H1 (cell line): ENCODE measurements around the gene JPH3. TPM values are rescaled to one million over a fixed set of nuclear protein-coding genes. Genes with fewer than 3 reads are reported as not detected.

Experiments used
- CTCF ChIA-PET: fragments of 300-600 bp; sonication (Branson Sonifier 250); formaldehyde crosslinking; loops from one replicate; lab custom pipeline; 2021; ENCODE audit not compliant: partially characterized antibody; lab: Charles Lee
- POLR2A ChIA-PET: fragments of 300-600 bp; sonication (Branson Sonifier 250); formaldehyde crosslinking; loops from one replicate; lab custom pipeline; 2021; ENCODE audit warnings: inconsistent platforms; ENCODE audit not compliant: partially characterized antibody; lab: Charles Lee
- DNase-seq, 2 experiments: peaks; one replicate each; pipeline versions ENCODE4 v3.0.0 to v3.0.0-alpha.2; 2010 to 2022; ENCODE audit warnings: low spot score in 2 of 2, low read depth in 1 of 2, mixed read lengths in 1 of 2
- FAIRE-seq: peaks from 2 replicates; lab custom pipeline; 2011; peaks lifted over from hg19 to GRCh38; lab: Jason Lieb, UNC
- H2AFZ ChIP-seq: 2 replicates; pipeline ENCODE4 v1.8.1; 2012; ENCODE audit warnings: low read length, inconsistent platforms
- H2AK5ac ChIP-seq: 2 replicates; pipeline ENCODE4 v1.6.1; 2013; ENCODE audit warnings: low read depth, low read length
- H2BK120ac ChIP-seq: replicated peaks from 2 replicates; pipeline ENCODE3; 2013; ENCODE audit warnings: low read depth, low read length, inconsistent platforms
- H2BK12ac ChIP-seq: 2 replicates; pipeline ENCODE4 v1.6.1; 2013; ENCODE audit warnings: low read depth, low read length
- H2BK15ac ChIP-seq: 2 replicates; pipeline ENCODE4 v1.6.1; 2013; ENCODE audit warnings: low read length
- H2BK20ac ChIP-seq: 2 replicates; pipeline ENCODE4 v1.6.1; 2013; ENCODE audit warnings: low read length
- H2BK5ac ChIP-seq: 2 replicates; pipeline ENCODE4 v1.6.1; 2013; ENCODE audit warnings: low read depth, low read length
- H3K14ac ChIP-seq: 2 replicates; pipeline ENCODE4 v1.6.1; 2013; ENCODE audit warnings: inconsistent platforms; ENCODE audit not compliant: insufficient read length
- H3K18ac ChIP-seq: 2 replicates; pipeline ENCODE4 v1.6.1; 2013; ENCODE audit warnings: low read length; ENCODE audit errors: extremely low read depth
- H3K23ac ChIP-seq: 2 replicates; pipeline ENCODE4 v1.6.1; 2013; ENCODE audit warnings: inconsistent platforms; ENCODE audit not compliant: insufficient read length
- H3K23me2 ChIP-seq: 2 replicates; pipeline ENCODE4 v1.6.1; 2013; ENCODE audit warnings: low read depth, low read length
- H3K27ac ChIP-seq: 2 replicates; pipeline ENCODE4 v1.6.1; 2011; ENCODE audit warnings: low read depth, low read length, inconsistent platforms
- H3K27me3 ChIP-seq, 4 experiments: replicated peaks in 1 of 4; 1 replicate in 1 of 4; 2 replicates in 3 of 4; pipeline versions ENCODE4 v1.6.1 to v1.8.1; 2011 to 2013; ENCODE audit warnings: low read length in 3 of 4, mild to moderate bottlenecking in 3 of 4, inconsistent platforms in 2 of 4, mixed read lengths in 2 of 4, moderate library complexity in 1 of 4; ENCODE audit not compliant: control insufficient read depth in 3 of 4, insufficient read depth in 3 of 4; ENCODE audit errors: extremely low read depth in 1 of 4
- H3K36me3 ChIP-seq, 4 experiments: 2 replicates each; pipeline versions ENCODE4 v1.6.1 to v1.8.1; 2011 to 2013; ENCODE audit warnings: mild to moderate bottlenecking in 4 of 4, low read length in 3 of 4, moderate library complexity in 2 of 4, control low read depth in 1 of 4, inconsistent platforms in 1 of 4; ENCODE audit not compliant: insufficient read depth in 4 of 4, control insufficient read depth in 2 of 4
- H3K4ac ChIP-seq: replicated peaks from 2 replicates; pipeline ENCODE3; 2013; ENCODE audit warnings: low read length, low read depth, mixed read lengths, inconsistent platforms; ENCODE audit not compliant: insufficient read length
- H3K4me1 ChIP-seq, 4 experiments: replicated peaks in 1 of 4; 1 replicate in 1 of 4; 2 replicates in 3 of 4; pipeline versions ENCODE4 v1.6.1 to v1.8.1; 2011 to 2013; ENCODE audit warnings: low read length in 3 of 4, inconsistent platforms in 2 of 4, mixed read lengths in 1 of 4; ENCODE audit not compliant: insufficient read depth in 4 of 4, control insufficient read depth in 3 of 4
- H3K4me2 ChIP-seq, 2 experiments: 2 replicates each; pipeline versions ENCODE4 v1.6.1 to v1.8.1; 2011 to 2013; ENCODE audit warnings: low read depth in 2 of 2, low read length in 2 of 2, control low read depth in 1 of 2, inconsistent platforms in 1 of 2, mild to moderate bottlenecking in 1 of 2; ENCODE audit not compliant: insufficient read depth in 1 of 2
- H3K4me3 ChIP-seq, 4 experiments: fragments of 200-600, 300-600 bp in 1 of 4; sonication (generic), shearing (Covaris generic), sonication (Bioruptor Twin) in 1 of 4; 2 replicates each; pipeline versions ENCODE4 v1.5.1 to v1.8.1; 2011 to 2016; ENCODE audit warnings: low read length in 4 of 4, low read depth in 3 of 4, control low read depth in 2 of 4, inconsistent platforms in 2 of 4, mild to moderate bottlenecking in 2 of 4, mixed read lengths in 1 of 4, moderate library complexity in 1 of 4; ENCODE audit not compliant: insufficient read depth in 2 of 4; ENCODE audit errors: extremely low read depth in 1 of 4
- H3K56ac ChIP-seq: replicated peaks from 2 replicates; pipeline ENCODE3; 2013; ENCODE audit warnings: low read depth, mild to moderate bottlenecking, mixed read lengths, low read length, inconsistent platforms; ENCODE audit not compliant: insufficient read length
- H3K79me1 ChIP-seq: 2 replicates; pipeline ENCODE4 v1.6.1; 2013; ENCODE audit warnings: low read depth, low read length, control low read depth
- H3K79me2 ChIP-seq, 2 experiments: 2 replicates each; pipeline versions ENCODE4 v1.6.1 to v1.8.1; 2012 to 2013; ENCODE audit warnings: low read length in 2 of 2, mild to moderate bottlenecking in 2 of 2, inconsistent platforms in 1 of 2; ENCODE audit not compliant: insufficient read depth in 2 of 2, control insufficient read depth in 1 of 2
- H3K9ac ChIP-seq, 4 experiments: replicated peaks in 1 of 4; 1 replicate in 1 of 4; 2 replicates in 3 of 4; pipeline versions ENCODE4 v1.6.1 to v1.8.1; 2011 to 2013; ENCODE audit warnings: low read depth in 3 of 4, low read length in 3 of 4, control low read depth in 2 of 4, mild to moderate bottlenecking in 2 of 4, moderate library complexity in 2 of 4, inconsistent platforms in 1 of 4; ENCODE audit errors: extremely low read depth in 1 of 4
- H3K9me3 ChIP-seq, 2 experiments: 2 replicates each; pipeline versions ENCODE4 v1.6.1 to v1.8.1; 2012 to 2013; ENCODE audit warnings: mild to moderate bottlenecking in 2 of 2, moderate library complexity in 2 of 2, control low read depth in 1 of 2, inconsistent platforms in 1 of 2, low read depth in 1 of 2, low read length in 1 of 2, mixed read lengths in 1 of 2; ENCODE audit not compliant: insufficient read depth in 2 of 2
- H4K20me1 ChIP-seq, 2 experiments: replicated peaks in 1 of 2; 2 replicates each; pipeline versions ENCODE3 to v1.8.1; 2011 to 2013; ENCODE audit warnings: inconsistent platforms in 2 of 2, low read length in 2 of 2, mild to moderate bottlenecking in 1 of 2; ENCODE audit not compliant: insufficient read depth in 2 of 2, control insufficient read depth in 1 of 2
- H4K5ac ChIP-seq: 2 replicates; pipeline ENCODE4 v1.6.1; 2013; ENCODE audit warnings: low read length, low read depth, mixed read lengths, inconsistent platforms; ENCODE audit not compliant: insufficient read length
- H4K8ac ChIP-seq: 2 replicates; pipeline ENCODE4 v1.8.0; 2013; ENCODE audit warnings: mild to moderate bottlenecking, moderate library complexity, low read length, inconsistent platforms; ENCODE audit not compliant: insufficient read depth; ENCODE audit errors: extremely low read depth
- H4K91ac ChIP-seq: replicated peaks from 2 replicates; pipeline ENCODE3; 2013; ENCODE audit warnings: low read length, mixed read lengths, inconsistent platforms; ENCODE audit not compliant: insufficient read length
- ATF2 ChIP-seq: IDR thresholded peaks from 2 replicates; pipeline ENCODE4 v1.6.1; 2012; ENCODE audit warnings: low read length, inconsistent platforms
- CREB1 ChIP-seq: IDR thresholded peaks from 2 replicates; pipeline ENCODE4 v1.6.1; 2012; ENCODE audit warnings: inconsistent platforms
- HDAC2 ChIP-seq, 2 experiments: fragments of 300-600 bp in 1 of 2; sonication (generic) in 1 of 2; IDR thresholded peaks; 2 replicates each; pipeline ENCODE4 v1.6.1; 2011 to 2012; ENCODE audit warnings: low read depth in 2 of 2, low read length in 2 of 2, mild to moderate bottlenecking in 2 of 2, moderate library complexity in 2 of 2, borderline replicate concordance in 1 of 2, inconsistent platforms in 1 of 2
- MAFK ChIP-seq: IDR thresholded peaks from 2 replicates; pipeline ENCODE4 v1.6.1; 2012; ENCODE audit warnings: low read depth, mild to moderate bottlenecking, improper control_type of control experiment, low read length
- RNF2 ChIP-seq: fragments of 200-900, 300-1000 bp; sonication (generic); IDR thresholded peaks from 2 replicates; pipeline ENCODE4 v1.7.1; 2016; ENCODE audit warnings: borderline replicate concordance, low read depth, mild to moderate bottlenecking, antibody characterized with exemption, low read length; ENCODE audit not compliant: poor library complexity, severe bottlenecking; ENCODE audit errors: missing control alignments
- SP1 ChIP-seq: IDR thresholded peaks from 2 replicates; pipeline ENCODE4 v1.6.1; 2011; ENCODE audit warnings: low read depth, low read length
- SP4 ChIP-seq: IDR thresholded peaks from 2 replicates; pipeline ENCODE4 v1.6.1; 2012; ENCODE audit warnings: low read length, inconsistent platforms
- TEAD4 ChIP-seq: IDR thresholded peaks from 2 replicates; pipeline ENCODE4 v1.6.1; 2012; ENCODE audit warnings: low read depth, low read length, inconsistent platforms, mixed read lengths
- WGBS, 2 experiments: shearing (Covaris generic) in 1 of 2; methylation state at CpG; one replicate each; pipeline versions ENCODE4 v1.1.6 to v1.1.7; 2013 to 2015; ENCODE audit warnings: low lambda C conversion rate in 2 of 2, mixed read lengths in 2 of 2, inconsistent platforms in 1 of 2, low coverage in 1 of 2, missing lambda C conversion rate in 1 of 2; ENCODE audit not compliant: insufficient replicate concordance in 2 of 2, insufficient coverage in 1 of 2, insufficient read length in 1 of 2; ENCODE audit errors: extremely low coverage in 1 of 2, missing lambda C conversion rate in 1 of 2; 5-methylcytosine and 5-hydroxymethylcytosine counted together
- polyA plus RNA-seq, 7 experiments: library from polyadenylated mRNA; depleted of rRNA in 3 of 7; stranded (reverse) in 5 of 7; unstranded in 2 of 7; fragments of >200 nt in 5 of 7; fragments of 200-250 nt in 2 of 7; gene quantifications; 1 replicate in 5 of 7; 2 replicates in 1 of 7; 4 replicates in 1 of 7; pipeline versions ENCODE4 v1.2.1 to v1.2.3, GENCODE V29; 2011 to 2013; ENCODE audit warnings: missing spikeins in 2 of 7, mixed read lengths in 2 of 7
- total RNA-seq: library from RNA; stranded (reverse); fragmentation: NEBNext Ultra II Directional; extraction: Animal tissue kit (Norgen Biotek cat#: 25700); gene quantifications from 2 replicates; pipeline ENCODE4 v1.2.1, GENCODE V29; 2021

The JPH3 gene
- total and polyA plus RNA-seq, 2 of the 8 experiments (the other 6 are each of a cell fraction or from before 2014, with no cell fraction given): 10.3 to 28.3 TPM

DNA sequence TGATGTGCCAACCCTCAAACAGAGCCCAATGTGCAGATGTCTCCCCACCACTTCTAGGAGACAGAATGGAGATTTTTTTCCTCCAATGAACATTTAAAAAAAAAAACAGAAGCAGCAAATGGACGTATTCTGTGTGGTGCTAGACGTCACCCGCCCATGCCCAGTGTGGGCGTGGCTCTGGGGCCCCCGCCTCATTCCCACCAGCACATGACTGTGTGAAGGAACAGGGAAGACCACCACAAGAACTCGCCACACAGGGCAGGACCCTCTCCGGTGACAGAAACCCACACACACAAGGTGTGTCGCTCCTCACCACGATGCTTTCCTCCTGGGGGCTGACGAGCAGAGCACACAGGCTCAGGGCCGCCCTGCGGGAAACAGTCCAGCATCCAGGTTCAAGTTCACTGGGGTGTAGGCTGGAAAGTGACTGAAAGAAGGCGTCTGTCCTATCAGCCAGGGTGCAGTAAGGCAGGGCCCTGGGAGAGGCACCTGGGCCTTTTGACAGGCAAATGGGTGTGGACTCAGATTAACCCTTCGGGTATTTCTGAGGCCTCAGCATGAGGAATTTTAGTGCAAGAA is 110.0 kb downstream of the JPH3 start:
- no peak overlapping the region for H2BK120ac ChIP-seq
- peaks cover 4 to 7% of the 10 kb centered on the region in 2 experiments for H4K20me1 ChIP-seq
- H4K8ac ChIP-seq: no peak overlapping the region
- DNase-seq (no peak), FAIRE-seq (no peak)
- H2AK5ac ChIP-seq: no peak overlapping the region
- no peak overlapping the region for H3K18ac ChIP-seq
- H4K91ac ChIP-seq: no peak overlapping the region
- H3K23ac ChIP-seq: no peak overlapping the region
- H3K4me1 ChIP-seq: no peaks in the 10 kb centered on the region
- H2AFZ ChIP-seq: no peak overlapping the region
- no peaks in the 10 kb centered on the region for H3K23me2 ChIP-seq
- H3K36me3 ChIP-seq: peaks cover 8 to 30% (median 24%) of the 10 kb centered on the region in 4 experiments; a peak in 7 of 8 replicates
- no peak overlapping the region for H4K5ac ChIP-seq
- ChIA-PET CTCF (no interaction called here), POLR2A (interaction anchor here (3.7 kb wide), 1 partner anchor 12 kb away, joined by 11 read pairs; no protein-coding TSS in a partner anchor)
- H3K9me3 ChIP-seq: no peaks in the 10 kb centered on the region
- no peak overlapping the region for H2BK5ac ChIP-seq
- H3K4ac ChIP-seq: no peak overlapping the region
- H2BK12ac ChIP-seq: no peak overlapping the region
- no peak for TF ChIP-seq CREB1
- no peak for TF ChIP-seq HDAC2 (IDR thresholded peaks at IDR 0.05; ENCODE audit: borderline replicate concordance in 1 of 2, low read depth in 2 of 2, low read length in 2 of 2)
- TF ChIP-seq RNF2: no peak
- no peak for TF ChIP-seq SP1
- TF ChIP-seq MAFK: no peak
- TF ChIP-seq SP4: no peak
- TF ChIP-seq TEAD4: no peak
- no peak for TF ChIP-seq ATF2
- H3K9ac ChIP-seq: no peak overlapping the region
- H3K27ac ChIP-seq: no peak overlapping the region
- H2BK20ac ChIP-seq: no peak overlapping the region
- H3K4me2 ChIP-seq: no peak overlapping the region
- no peak overlapping the region for H3K14ac ChIP-seq
- WGBS, 2 experiments: 93% methylated on average over 14 of the region's 14 CpGs; no CpG with 5 or more reads in 1 of the 2 experiments
- no peak overlapping the region for H2BK15ac ChIP-seq
- no peaks in the 10 kb centered on the region for H3K27me3 ChIP-seq
- H3K4me3 ChIP-seq: no peak overlapping the region
- no peaks in the 10 kb centered on the region for H3K79me2 ChIP-seq
- no peak overlapping the region for H3K56ac ChIP-seq
- 0 out of 2 replicates have a peak, but pooled peaks cover 5% of the 10 kb centered on the region for H3K79me1 ChIP-seq
